ENCODE measurements around the gene CIDEC. TPM values are rescaled to one million over a fixed set of nuclear protein-coding genes. Genes with fewer than 3 reads are reported as not detected.
A peak's percentile ranks its signal among the peaks of the same experiment; 100 is the strongest.

The CIDEC gene
- not detected in 2 replicates for total RNA-seq (2014; rRNA removed; shearing (Covaris generic))

DNA sequence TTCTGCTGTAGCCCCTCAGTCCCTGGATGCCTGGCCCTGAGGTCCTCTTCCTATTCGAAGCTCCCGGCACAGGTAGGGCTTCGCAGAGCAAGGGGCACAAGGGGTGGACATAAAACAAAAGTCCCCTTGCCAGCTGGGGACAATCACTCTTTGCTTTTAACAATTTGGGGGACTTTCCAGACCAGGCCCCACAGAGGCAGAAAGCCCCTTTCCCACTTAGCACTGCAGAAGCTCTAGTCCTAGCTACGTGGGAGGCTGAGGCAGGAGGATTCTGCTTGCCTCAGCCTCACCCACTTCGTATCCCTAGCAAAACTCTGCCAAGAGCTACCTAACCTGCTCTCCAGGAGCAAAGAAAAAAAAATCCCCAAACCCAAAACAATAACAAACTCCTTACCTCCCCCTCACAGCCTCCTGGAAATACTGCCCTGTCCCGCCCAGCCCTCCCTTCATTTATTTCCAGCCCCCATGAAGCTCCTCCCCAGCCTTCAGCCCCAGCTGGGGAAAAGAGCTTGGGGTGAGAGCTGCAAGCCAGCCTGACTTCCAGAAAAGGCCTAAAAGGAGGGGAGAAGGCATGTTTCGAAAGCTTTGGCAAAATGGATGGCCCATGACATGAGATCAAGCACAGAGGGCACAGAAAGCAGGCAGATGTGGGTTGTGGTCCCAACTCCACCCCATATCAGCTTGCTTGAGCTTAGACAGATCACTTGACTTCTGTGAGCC lies at the start of gene CIDEC:
Gene CIDEC, minus strand, starts transcription at position 424 of the 720 bp plus-strand sequence. CDS start 1,767 bp downstream, outside the sequence.
- no peak for DNase-seq (ENCODE audit: low read depth)

DNA sequence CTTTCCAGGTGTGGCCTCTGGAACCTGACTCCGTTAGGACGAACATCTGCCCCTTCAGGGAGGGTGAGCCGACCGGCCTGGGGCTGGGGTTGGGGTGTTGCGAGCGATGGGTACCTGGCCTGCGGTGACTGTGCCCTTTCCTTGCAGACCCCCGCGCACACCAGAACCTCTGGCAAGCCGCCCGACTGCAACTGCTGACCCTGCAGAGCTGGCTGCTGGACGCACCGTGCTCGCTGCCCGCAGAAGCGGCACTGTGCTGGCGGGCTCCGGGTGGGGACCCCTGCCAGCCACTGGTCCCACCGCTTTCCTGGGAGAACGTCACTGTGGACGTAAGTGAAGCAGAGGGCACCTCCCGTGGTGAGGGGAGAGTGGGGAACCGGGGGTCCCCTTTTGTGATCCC lies 48.1 kb upstream of the CIDEC start:
- DNase-seq (ENCODE audit: low read depth), result no peak

DNA sequence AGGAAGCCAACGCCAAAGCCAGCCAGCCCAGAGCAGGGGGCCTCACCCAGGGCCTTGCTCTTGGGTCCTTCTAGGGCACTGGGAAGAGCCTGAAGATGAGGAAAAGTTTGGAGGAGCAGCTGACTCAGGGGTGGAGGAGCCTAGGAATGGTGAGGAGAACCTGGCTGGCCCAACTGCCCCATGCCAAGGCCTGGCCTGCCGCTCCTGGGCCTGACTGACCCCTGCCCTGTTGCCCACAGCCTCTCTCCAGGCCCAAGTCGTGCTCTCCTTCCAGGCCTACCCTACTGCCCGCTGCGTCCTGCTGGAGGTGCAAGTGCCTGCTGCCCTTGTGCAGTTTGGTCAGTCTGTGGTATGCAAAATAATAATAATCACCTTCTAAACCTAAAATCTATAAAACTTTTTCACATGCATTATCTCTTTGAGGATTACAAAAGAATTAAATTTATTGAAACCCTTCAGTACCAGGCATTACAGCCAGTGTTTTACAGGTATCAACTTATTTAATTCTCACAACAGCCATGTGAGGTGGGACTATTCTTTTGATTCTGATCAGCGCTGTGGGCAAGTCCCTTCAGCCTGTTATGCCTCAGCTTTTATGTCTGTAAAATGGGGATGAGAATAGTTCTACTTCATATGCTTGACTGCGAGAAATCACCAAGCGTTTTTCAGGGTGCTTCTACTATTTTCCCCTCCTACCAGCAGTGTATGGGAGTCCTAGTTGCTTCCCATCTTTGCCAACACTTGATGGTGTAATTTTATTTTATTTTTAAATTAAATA lies 38.4 kb upstream of the CIDEC start:
- no peak for DNase-seq (ENCODE audit: low read depth)

DNA sequence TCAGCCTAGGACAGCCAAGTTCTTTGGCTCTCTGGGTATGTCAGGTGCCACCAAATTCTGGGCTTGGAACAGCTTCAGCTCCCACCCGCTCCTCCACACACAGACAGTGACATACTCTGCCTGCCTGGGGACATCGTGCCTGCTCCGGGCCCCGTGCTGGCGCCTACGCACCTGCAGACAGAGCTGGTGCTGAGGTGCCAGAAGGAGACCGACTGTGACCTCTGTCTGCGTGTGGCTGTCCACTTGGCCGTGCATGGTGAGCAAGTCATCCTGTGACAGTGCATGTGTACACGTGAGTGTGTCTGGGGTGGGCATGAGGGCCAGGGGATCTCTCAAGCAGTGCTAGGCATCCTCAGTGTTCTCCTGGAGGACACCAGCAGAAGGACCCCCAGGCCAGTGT lies 37.8 kb upstream of the CIDEC start:
- DNase-seq (ENCODE audit: low read depth), result no peak

- DNase-seq (ENCODE audit: low read depth), result peak; percentile 90
Observed at GRCh38 chr3:9916734-9917680, 37.0 kb upstream of the CIDEC start, which contains the start of gene IL17RC. Gene IL17RC, plus strand, starts transcription at chr3:9917098. Its CDS starts 218 bp downstream, at chr3:9917316.

DNA sequence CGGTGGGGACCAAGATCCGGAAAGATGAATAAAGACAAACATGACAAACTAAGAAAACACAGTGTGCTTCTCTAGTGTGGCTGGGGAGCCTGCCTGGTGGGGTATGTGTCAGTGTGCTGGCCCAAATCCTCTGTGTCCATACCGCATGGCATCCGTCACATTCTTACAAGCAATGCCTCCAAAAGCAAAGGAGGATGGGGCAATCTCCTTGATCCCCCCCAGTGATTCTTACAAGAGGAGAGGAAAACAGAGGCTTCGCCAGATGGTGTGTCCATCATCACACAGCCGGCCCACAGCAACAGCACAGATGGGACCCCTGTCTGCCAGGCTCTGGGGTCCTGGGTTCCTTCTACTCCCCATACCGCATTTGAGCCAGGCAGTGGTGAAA lies 36.3 kb upstream of the CIDEC start:
- peak; percentile 41 for DNase-seq (ENCODE audit: low read depth)

DNA sequence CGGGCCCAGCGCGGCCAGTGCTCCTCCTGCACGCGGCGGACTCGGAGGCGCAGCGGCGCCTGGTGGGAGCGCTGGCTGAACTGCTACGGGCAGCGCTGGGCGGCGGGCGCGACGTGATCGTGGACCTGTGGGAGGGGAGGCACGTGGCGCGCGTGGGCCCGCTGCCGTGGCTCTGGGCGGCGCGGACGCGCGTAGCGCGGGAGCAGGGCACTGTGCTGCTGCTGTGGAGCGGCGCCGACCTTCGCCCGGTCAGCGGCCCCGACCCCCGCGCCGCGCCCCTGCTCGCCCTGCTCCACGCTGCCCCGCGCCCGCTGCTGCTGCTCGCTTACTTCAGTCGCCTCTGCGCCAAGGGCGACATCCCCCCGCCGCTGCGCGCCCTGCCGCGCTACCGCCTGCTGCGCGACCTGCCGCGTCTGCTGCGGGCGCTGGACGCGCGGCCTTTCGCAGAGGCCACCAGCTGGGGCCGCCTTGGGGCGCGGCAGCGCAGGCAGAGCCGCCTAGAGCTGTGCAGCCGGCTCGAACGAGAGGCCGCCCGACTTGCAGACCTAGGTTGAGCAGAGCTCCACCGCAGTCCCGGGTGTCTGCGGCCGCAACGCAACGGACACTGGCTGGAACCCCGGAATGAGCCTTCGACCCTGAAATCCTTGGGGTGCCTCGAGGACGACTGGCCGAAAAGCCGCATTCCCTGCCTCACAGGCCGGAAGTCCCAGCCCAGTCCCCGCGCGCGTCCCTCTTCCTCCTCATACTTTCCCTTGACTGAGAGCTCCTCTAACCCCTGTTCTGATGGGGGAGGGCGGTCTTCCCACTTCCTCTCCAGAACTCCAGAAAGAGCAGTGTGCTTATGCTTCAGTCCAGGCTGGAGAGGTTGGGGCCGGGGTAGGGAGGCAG lies 35.4 kb upstream of the CIDEC start:
- DNase-seq (ENCODE audit: low read depth), result peak; percentile 67

DNA sequence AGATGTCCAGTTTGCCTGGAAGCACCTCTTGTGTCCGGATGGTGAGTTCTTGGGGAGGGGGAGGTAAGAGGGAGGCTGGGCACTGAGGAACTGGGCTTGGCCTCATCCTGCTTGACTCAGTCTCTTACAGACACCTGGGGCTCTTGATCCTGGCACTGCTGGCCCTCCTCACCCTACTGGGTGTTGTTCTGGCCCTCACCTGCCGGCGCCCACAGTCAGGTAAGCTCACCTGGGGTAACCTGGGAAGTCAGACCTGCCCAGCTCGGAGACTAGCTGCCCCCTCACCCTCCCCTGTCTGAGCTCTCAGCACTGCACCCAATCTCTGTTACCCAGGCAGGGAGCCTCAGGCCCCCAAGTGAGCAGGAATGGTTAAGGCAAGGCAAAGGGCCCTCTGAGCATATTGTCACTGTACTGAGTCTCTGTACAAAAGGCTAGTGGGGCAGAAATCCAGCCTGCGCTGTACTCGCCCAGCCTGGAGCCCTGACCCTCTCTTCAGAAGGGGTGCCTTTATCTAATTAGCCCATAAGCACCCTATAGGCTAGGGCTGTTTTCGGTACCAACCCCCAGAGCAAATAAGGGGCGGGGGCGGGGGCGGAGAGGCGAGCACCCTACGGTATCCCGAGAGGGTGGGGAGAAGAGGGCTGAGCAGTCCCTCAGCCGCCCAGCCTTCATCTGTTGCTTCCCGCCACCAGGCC lies 34.7 kb upstream of the CIDEC start:
- no peak for DNase-seq (ENCODE audit: low read depth)

- DNase-seq (ENCODE audit: low read depth), result peak; percentile 43
Observed at GRCh38 chr3:9914011-9914410, 34.0 kb upstream of the CIDEC start.

DNA sequence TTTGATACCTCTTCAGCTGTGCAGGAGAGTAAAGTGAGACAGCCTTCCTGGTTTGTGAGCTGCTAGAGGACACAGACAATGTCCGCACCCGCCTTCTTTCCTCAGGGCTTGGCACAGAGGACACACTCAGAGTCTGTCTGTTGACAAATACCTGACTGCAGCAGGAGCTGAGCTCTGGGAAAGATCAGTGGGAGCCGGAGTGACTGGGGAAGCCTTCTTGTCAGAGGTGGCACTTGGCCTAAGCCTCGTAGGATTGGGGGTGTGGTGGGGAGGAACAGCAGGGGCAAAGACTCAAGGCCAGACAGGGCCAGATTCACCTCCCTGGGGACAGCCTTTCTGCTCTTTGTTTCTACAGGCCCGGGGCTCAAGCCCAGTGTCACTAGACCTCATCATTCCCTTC lies 33.5 kb upstream of the CIDEC start:
- DNase-seq (ENCODE audit: low read depth), result no peak

DNA sequence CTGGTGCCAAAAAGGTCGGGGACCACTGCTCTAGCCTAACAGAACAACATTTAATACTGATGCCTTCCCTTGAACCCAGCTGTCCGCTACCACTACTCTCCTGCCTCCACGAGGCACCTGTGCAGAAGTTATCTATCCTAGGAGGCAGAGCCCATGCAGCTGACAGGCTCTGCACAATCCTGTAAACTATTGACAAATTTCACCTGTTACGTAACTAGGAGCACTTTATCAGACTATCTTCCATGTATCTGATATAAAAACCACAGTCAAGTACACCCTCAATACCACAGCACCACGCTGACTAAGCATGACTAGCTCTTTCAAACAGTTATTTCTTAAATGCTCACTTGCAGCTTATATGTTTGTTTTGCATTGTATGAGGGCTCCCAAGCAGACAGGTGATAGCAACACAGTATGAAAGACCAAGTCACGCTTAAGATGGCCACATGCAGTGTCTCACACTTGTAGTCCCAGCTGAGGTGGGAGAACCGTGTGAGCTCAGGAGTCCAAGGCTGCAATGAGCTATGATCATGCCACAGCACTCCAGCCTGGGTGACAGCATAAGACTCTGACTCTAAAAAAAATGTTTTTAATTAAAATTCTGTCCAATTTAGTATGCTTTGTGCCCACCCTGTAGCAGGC lies 32.4 kb upstream of the CIDEC start:
- peak; percentile 73 for DNase-seq (ENCODE audit: low read depth)

DNA sequence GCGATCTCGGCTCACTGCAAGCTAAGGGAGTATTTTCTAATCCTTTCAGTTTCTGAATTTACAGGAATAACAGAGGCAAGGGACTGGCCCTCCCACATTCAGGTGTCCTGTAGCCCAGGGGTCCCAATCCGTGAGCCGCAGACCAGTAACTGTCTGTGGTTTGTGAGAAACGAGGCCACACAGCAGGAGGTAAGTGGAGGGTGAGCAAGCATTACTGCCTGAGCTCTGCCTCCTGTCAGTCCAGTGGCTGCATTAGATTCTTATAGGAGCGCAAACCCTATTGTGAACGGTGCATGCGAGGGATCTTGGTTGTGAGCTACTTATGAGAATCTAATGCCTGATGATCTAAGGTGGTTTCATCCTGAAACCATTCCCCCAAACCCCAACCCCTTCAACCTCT lies 31.8 kb upstream of the CIDEC start:
- DNase-seq (ENCODE audit: low read depth), result no peak

- DNase-seq (ENCODE audit: low read depth), result no peak
Observed at GRCh38 chr3:9909221-9910013, 29.4 kb upstream of the CIDEC start.

- no peak for DNase-seq (ENCODE audit: low read depth)
Observed at GRCh38 chr3:9908286-9908685, 28.2 kb upstream of the CIDEC start.

GRCh38 chr3:9906480-9906879 lies 26.4 kb upstream of the CIDEC start:
- DNase-seq (ENCODE audit: low read depth), result no peak

- DNase-seq (ENCODE audit: low read depth), result no peak
Observed at GRCh38 chr3:9903904-9904303, 23.9 kb upstream of the CIDEC start.

DNA sequence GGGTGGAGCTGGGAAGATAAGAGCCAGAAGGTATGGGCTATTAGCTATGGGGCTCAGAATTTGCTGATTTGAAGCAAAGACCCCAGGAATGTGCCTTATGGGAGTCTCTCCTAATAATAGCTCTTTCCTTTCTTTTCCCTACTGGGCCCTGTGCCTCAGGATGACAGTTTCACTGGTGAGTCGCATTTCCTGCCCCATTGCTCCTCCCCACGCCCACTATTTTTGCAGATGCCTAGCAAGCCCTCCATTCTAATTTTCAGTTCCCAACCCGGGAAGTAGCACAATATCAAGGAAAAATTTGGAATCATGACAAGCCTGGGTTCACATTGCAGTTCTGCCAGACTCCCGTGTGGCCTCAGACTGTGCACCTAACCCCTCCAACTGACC lies 23.2 kb upstream of the CIDEC start:
- no peak for DNase-seq (ENCODE audit: low read depth)

- DNase-seq (ENCODE audit: low read depth), result no peak
Observed at GRCh38 chr3:9902372-9903237, 22.6 kb upstream of the CIDEC start, which contains the start of gene IL17RE. Gene IL17RE, plus strand, starts transcription at chr3:9902848. Its CDS starts 85 bp downstream, at chr3:9902933.

All from M059J (cell line).